Measurements from ENCODE around the gene UTP4.

The UTP4 gene

GRCh38 chr16:69150146-69150865 is 17.9 kb downstream of the UTP4 start:
- peaks cover 20% of the 10 kb centered on the region; the same call in 1 of the 2 replicates for H3K36me3 ChIP-seq (ENCODE audit: control insufficient read depth, insufficient read depth, low read length)
- H3K27ac ChIP-seq (ENCODE audit: low read length): no peak overlapping the region
- no peaks in the 10 kb centered on the region for H3K27me3 ChIP-seq (ENCODE audit: control insufficient read depth, insufficient read depth, low read length)
- DNase-seq (ENCODE audit: low read depth, low spot score): no peak
- no peak overlapping the region for H3K4me3 ChIP-seq (ENCODE audit: low read length)
- H3K4me1 ChIP-seq (ENCODE audit: control insufficient read depth, insufficient read depth, low read length): no peaks in the 10 kb centered on the region
- no peaks in the 10 kb centered on the region for H3K9me3 ChIP-seq (ENCODE audit: control insufficient read depth, insufficient read depth, low read length)
- no CpG with 5 or more reads among the region's 16 CpGs for WGBS (ENCODE audit: insufficient coverage, insufficient read length)

GRCh38 chr16:69157196-69157595 is 24.7 kb downstream of the UTP4 start:
- DNase-seq (ENCODE audit: low read depth, low spot score): no peak
- Histone ChIP-seq H3K4me1 (ENCODE audit: control insufficient read depth, insufficient read depth, low read length) (no peaks in the 10 kb centered on the region), H3K4me3 (ENCODE audit: low read length) (no peak overlapping the region), H3K9me3 (ENCODE audit: control insufficient read depth, insufficient read depth, low read length) (no peaks in the 10 kb centered on the region), H3K27ac (ENCODE audit: low read length) (no peak overlapping the region), H3K36me3 (ENCODE audit: control insufficient read depth, insufficient read depth, low read length) (peaks cover 32% of the 10 kb centered on the region; the same call in 1 of the 2 replicates), H3K27me3 (ENCODE audit: control insufficient read depth, insufficient read depth, low read length) (no peaks in the 10 kb centered on the region)
- no CpG with 5 or more reads among the region's 3 CpGs for WGBS (ENCODE audit: insufficient coverage, insufficient read length)

- Histone ChIP-seq H3K27me3 (ENCODE audit: control insufficient read depth, insufficient read depth, low read length) (no peaks in the 10 kb centered on the region), H3K4me1 (ENCODE audit: control insufficient read depth, insufficient read depth, low read length) (no peaks in the 10 kb centered on the region), H3K9me3 (ENCODE audit: control insufficient read depth, insufficient read depth, low read length) (no peaks in the 10 kb centered on the region), H3K27ac (ENCODE audit: low read length) (no peak overlapping the region), H3K4me3 (ENCODE audit: low read length) (no peak overlapping the region), H3K36me3 (ENCODE audit: control insufficient read depth, insufficient read depth, low read length) (peaks cover 33% of the 10 kb centered on the region; the same call in 1 of the 2 replicates)
- no CpG with 5 or more reads among the region's 1 CpG for WGBS (ENCODE audit: insufficient coverage, insufficient read length)
- DNase-seq (ENCODE audit: low read depth, low spot score): no peak
These were observed 27.7 kb downstream of the UTP4 start for GRCh38 chr16:69160192-69160591.

GRCh38 chr16:69165584-69165983 is 33.1 kb downstream of the UTP4 start:
- H3K27ac ChIP-seq (ENCODE audit: low read length): no peak overlapping the region
- H3K27me3 ChIP-seq (ENCODE audit: control insufficient read depth, insufficient read depth, low read length): no peaks in the 10 kb centered on the region
- no peaks in the 10 kb centered on the region for H3K4me1 ChIP-seq (ENCODE audit: control insufficient read depth, insufficient read depth, low read length)
- H3K4me3 ChIP-seq (ENCODE audit: low read length): no peak overlapping the region
- DNase-seq (ENCODE audit: low read depth, low spot score): no peak
- WGBS (ENCODE audit: insufficient coverage, insufficient read length): no CpG with 5 or more reads among the region's 6 CpGs
- peaks cover 34% of the 10 kb centered on the region; the same call in 1 of the 2 replicates for H3K36me3 ChIP-seq (ENCODE audit: control insufficient read depth, insufficient read depth, low read length)
- H3K9me3 ChIP-seq (ENCODE audit: control insufficient read depth, insufficient read depth, low read length): no peaks in the 10 kb centered on the region

- DNase-seq (ENCODE audit: low read depth, low spot score): no peak
- no CpG with 5 or more reads among the region's 8 CpGs for WGBS (ENCODE audit: insufficient coverage, insufficient read length)
- Histone ChIP-seq H3K36me3 (ENCODE audit: control insufficient read depth, insufficient read depth, low read length) (peaks cover 31% of the 10 kb centered on the region; the same call in 1 of the 2 replicates), H3K4me1 (ENCODE audit: control insufficient read depth, insufficient read depth, low read length) (no peaks in the 10 kb centered on the region), H3K27ac (ENCODE audit: low read length) (no peak overlapping the region), H3K4me3 (ENCODE audit: low read length) (no peak overlapping the region), H3K9me3 (ENCODE audit: control insufficient read depth, insufficient read depth, low read length) (no peaks in the 10 kb centered on the region), H3K27me3 (ENCODE audit: control insufficient read depth, insufficient read depth, low read length) (no peaks in the 10 kb centered on the region)
These were observed 33.9 kb downstream of the UTP4 start for GRCh38 chr16:69166221-69166833.

- Histone ChIP-seq H3K27me3 (ENCODE audit: control insufficient read depth, insufficient read depth, low read length) (no peaks in the 10 kb centered on the region), H3K4me1 (ENCODE audit: control insufficient read depth, insufficient read depth, low read length) (no peaks in the 10 kb centered on the region), H3K27ac (ENCODE audit: low read length) (no peak overlapping the region), H3K36me3 (ENCODE audit: control insufficient read depth, insufficient read depth, low read length) (peaks cover 26% of the 10 kb centered on the region; the same call in 1 of the 2 replicates), H3K4me3 (ENCODE audit: low read length) (no peak overlapping the region), H3K9me3 (ENCODE audit: control insufficient read depth, insufficient read depth, low read length) (no peaks in the 10 kb centered on the region)
- no peak for DNase-seq (ENCODE audit: low read depth, low spot score)
- WGBS (ENCODE audit: insufficient coverage, insufficient read length): 100% methylated on average over 1 of the region's 7 CpGs
These were observed 34.8 kb downstream of the UTP4 start for GRCh38 chr16:69166946-69167930.

GRCh38 chr16:69169051-69169450 is 36.6 kb downstream of the UTP4 start:
- Histone ChIP-seq H3K4me3 (ENCODE audit: low read length) (no peak overlapping the region), H3K36me3 (ENCODE audit: control insufficient read depth, insufficient read depth, low read length) (peaks cover 23% of the 10 kb centered on the region; the same call in 1 of the 2 replicates), H3K27ac (ENCODE audit: low read length) (no peak overlapping the region), H3K4me1 (ENCODE audit: control insufficient read depth, insufficient read depth, low read length) (no peaks in the 10 kb centered on the region), H3K27me3 (ENCODE audit: control insufficient read depth, insufficient read depth, low read length) (no peaks in the 10 kb centered on the region), H3K9me3 (ENCODE audit: control insufficient read depth, insufficient read depth, low read length) (no peaks in the 10 kb centered on the region)
- no CpG with 5 or more reads among the region's 4 CpGs for WGBS (ENCODE audit: insufficient coverage, insufficient read length)
- no peak for DNase-seq (ENCODE audit: low read depth, low spot score)

GRCh38 chr16:69169607-69170352 is 37.3 kb downstream of the UTP4 start:
- Histone ChIP-seq H3K4me3 (ENCODE audit: low read length) (no peak overlapping the region), H3K27ac (ENCODE audit: low read length) (no peak overlapping the region), H3K4me1 (ENCODE audit: control insufficient read depth, insufficient read depth, low read length) (no peaks in the 10 kb centered on the region), H3K36me3 (ENCODE audit: control insufficient read depth, insufficient read depth, low read length) (peaks cover 20% of the 10 kb centered on the region; the same call in 1 of the 2 replicates), H3K27me3 (ENCODE audit: control insufficient read depth, insufficient read depth, low read length) (no peaks in the 10 kb centered on the region), H3K9me3 (ENCODE audit: control insufficient read depth, insufficient read depth, low read length) (no peaks in the 10 kb centered on the region)
- no CpG with 5 or more reads among the region's 6 CpGs for WGBS (ENCODE audit: insufficient coverage, insufficient read length)
- no peak for DNase-seq (ENCODE audit: low read depth, low spot score)

- Histone ChIP-seq H3K36me3 (ENCODE audit: control insufficient read depth, insufficient read depth, low read length) (peaks cover 13% of the 10 kb centered on the region; the same call in 1 of the 2 replicates), H3K4me3 (ENCODE audit: low read length) (no peak overlapping the region), H3K9me3 (ENCODE audit: control insufficient read depth, insufficient read depth, low read length) (no peaks in the 10 kb centered on the region), H3K27ac (ENCODE audit: low read length) (no peak overlapping the region), H3K4me1 (ENCODE audit: control insufficient read depth, insufficient read depth, low read length) (no peaks in the 10 kb centered on the region), H3K27me3 (ENCODE audit: control insufficient read depth, insufficient read depth, low read length) (no peaks in the 10 kb centered on the region)
- no peak for DNase-seq (ENCODE audit: low read depth, low spot score)
- WGBS (ENCODE audit: insufficient coverage, insufficient read length): no CpG with 5 or more reads among the region's 6 CpGs
These were observed 39.1 kb downstream of the UTP4 start for GRCh38 chr16:69171325-69172084.
